Kidney (tissue), 14 donors: Measurements from ENCODE around the gene CSH1. TPM values are rescaled to one million over a fixed set of nuclear protein-coding genes. Genes with fewer than 3 reads are reported as not detected.

Source experiments
- DNase-seq, 5 donors: peaks; one replicate each; pipeline ENCODE4 v3.0.0-alpha.2; 2013 to 2020
- FAIRE-seq: peaks from 2 replicates; lab custom pipeline; 2012; peaks lifted over from hg19 to GRCh38; lab: Jason Lieb, UNC
- H3K27ac ChIP-seq, 2 donors: one replicate each; pipeline ENCODE4 v1.7.0; 2013; ENCODE audit warnings: low read depth in 2 of 2, low read length in 2 of 2, inconsistent platforms in 1 of 2
- H3K27me3 ChIP-seq: one replicate; pipeline ENCODE4 v1.7.1; 2013; ENCODE audit warnings: low read length, inconsistent platforms; ENCODE audit not compliant: control insufficient read depth, insufficient read depth
- H3K36me3 ChIP-seq, 3 donors: one replicate each; pipeline versions ENCODE4 v1.7.0 to v1.7.1; 2013; ENCODE audit warnings: low read length in 3 of 3, control low read depth in 1 of 3, inconsistent platforms in 1 of 3; ENCODE audit not compliant: insufficient read depth in 3 of 3, control insufficient read depth in 2 of 3
- H3K4me1 ChIP-seq, 3 donors: one replicate each; pipeline versions ENCODE4 v1.7.0 to v1.7.1; 2013; ENCODE audit warnings: low read length in 3 of 3, inconsistent platforms in 1 of 3, low read depth in 1 of 3; ENCODE audit not compliant: control insufficient read depth in 2 of 3, insufficient read depth in 2 of 3
- H3K4me3 ChIP-seq, 3 donors: one replicate each; pipeline versions ENCODE4 v1.7.0 to v1.8.1; 2013; ENCODE audit warnings: low read length in 3 of 3, control low read depth in 1 of 3, inconsistent platforms in 1 of 3
- H3K9ac ChIP-seq, 3 donors: one replicate each; pipeline versions ENCODE4 v1.7.0 to v1.7.1; 2013; ENCODE audit warnings: low read length in 3 of 3, control low read depth in 1 of 3, inconsistent platforms in 1 of 3
- H3K9me3 ChIP-seq, 3 donors: one replicate each; pipeline versions ENCODE4 v1.7.0 to v1.7.1; 2013; ENCODE audit warnings: low read length in 3 of 3, control low read depth in 1 of 3, inconsistent platforms in 1 of 3; ENCODE audit not compliant: control insufficient read depth in 2 of 3, insufficient read depth in 1 of 3
- CTCF ChIP-seq: IDR thresholded peaks from 3 replicates; pipeline ENCODE4 v1.5.1; 2012; ENCODE audit warnings: mild to moderate bottlenecking, moderate library complexity, borderline replicate concordance; ENCODE audit not compliant: insufficient read depth; ENCODE audit errors: extremely low read depth
- intact Hi-C: fragments of 100-400 bp; cut with DNase I; formaldehyde crosslinking; loops from one replicate; pipeline ENCODE4 v1.11.1; 2022
- polyA plus RNA-seq: library from polyadenylated mRNA; stranded (reverse); fragments of 350-450 nt; fragmentation: Illumina TruSeq; extraction: RNeasy Lipid Tissue Mini Kit (QIAGEN cat#74804); gene quantifications from one replicate; pipeline ENCODE4 v1.2.3, GENCODE V29; 2014; ENCODE audit warnings: low read depth, low replicate concordance; ENCODE audit not compliant: insufficient read depth
- total RNA-seq: library from RNA; stranded (reverse); fragmentation: NEBNext Ultra II Directional; extraction: Animal tissue kit (Norgen Biotek cat#: 25700); gene quantifications from one replicate; pipeline ENCODE4 v1.2.1, GENCODE V29; 2021
- donor health status: control.
- donor health status: control.
- donor health status: control.
- donor health status: control.
- donor health status: control.
- donor health status: DM: yes; HTN: yes; CAD: no.
- donor health status: Normal renal cell carcinoma (clear cell type).

Gene CSH1
- total and polyA plus RNA-seq, 2 donors from 2014 or later = not detected

GRCh38 chr17:63848834-63849689 lies 47.3 kb downstream of the CSH1 start:
- intact Hi-C loops = no loop called here
- no peak for FAIRE-seq
- peak overlapping the region; percentile 72 to 80 for H3K27ac ChIP-seq

DNA sequence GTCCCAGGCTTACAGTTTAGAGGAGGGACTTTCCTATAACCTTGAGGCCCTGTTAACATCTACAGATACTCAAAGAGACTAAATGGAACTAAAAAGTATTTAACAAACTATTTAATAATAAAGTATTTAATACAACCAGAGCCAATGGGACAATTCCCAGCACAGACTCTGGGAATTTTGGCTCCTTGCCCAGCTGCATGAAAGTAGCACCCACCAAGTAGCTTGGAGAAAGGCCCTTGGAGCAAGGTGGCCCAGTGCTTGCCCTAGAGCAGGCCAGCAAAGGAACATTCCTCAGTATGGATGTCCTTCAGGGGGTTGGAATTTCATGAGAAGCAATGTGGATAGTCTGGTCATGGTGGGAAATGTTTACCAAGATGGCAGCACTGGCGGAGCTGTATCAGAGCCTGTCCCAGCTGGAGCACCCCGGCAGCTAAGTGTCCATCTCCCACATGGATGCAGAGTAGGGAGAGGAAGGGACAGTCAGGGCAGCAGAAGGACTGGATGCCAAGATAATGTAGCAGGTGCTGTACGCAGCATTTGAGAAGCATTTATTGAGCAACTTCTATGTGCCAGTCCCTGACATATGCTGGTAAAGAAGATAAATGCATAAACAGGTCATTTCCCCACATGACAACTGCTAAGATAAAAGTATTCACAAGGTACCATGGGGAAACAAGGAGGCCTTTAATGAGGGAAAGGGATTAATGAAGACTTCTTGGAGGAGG lies 48.7 kb downstream of the CSH1 start:
- H3K4me3 ChIP-seq = no peak overlapping the region
- H3K27me3 ChIP-seq = no peaks in the 10 kb centered on the region
- no peak overlapping the region for H3K27ac ChIP-seq
- FAIRE-seq (no peak), DNase-seq (no peak)
- no peak for TF ChIP-seq CTCF
- intact Hi-C loops = no loop called here
- H3K9me3 ChIP-seq = no peaks in the 10 kb centered on the region
- peaks cover 0 to 4% (median 3%) of the 10 kb centered on the region in 3 donors for H3K4me1 ChIP-seq
- no peaks in the 10 kb centered on the region for H3K36me3 ChIP-seq
- H3K9ac ChIP-seq = no peak overlapping the region

More at GRCh38 chr17:63848834-63849689, 47.3 kb downstream of the CSH1 start:
- peak; percentile 92 to 96 (median 94) for DNase-seq
- peak overlapping the region; percentile 17 to 56 (median 55) for H3K9ac ChIP-seq
- TF ChIP-seq CTCF = peak; percentile 72
- peaks cover 0 to 3% (median 0%) of the 10 kb centered on the region in 3 donors for H3K4me1 ChIP-seq
- H3K9me3 ChIP-seq = no peaks in the 10 kb centered on the region
- H3K27me3 ChIP-seq = no peaks in the 10 kb centered on the region
- H3K36me3 ChIP-seq = no peaks in the 10 kb centered on the region
- H3K4me3 ChIP-seq = peak overlapping the region; percentile 59 to 64 (median 63)

- intact Hi-C loops = no loop called here
- no peak for DNase-seq
- no peaks in the 10 kb centered on the region for H3K9me3 ChIP-seq
- no peak overlapping the region for H3K27ac ChIP-seq
- H3K36me3 ChIP-seq = no peaks in the 10 kb centered on the region
- H3K27me3 ChIP-seq = no peaks in the 10 kb centered on the region
- FAIRE-seq = no peak
- TF ChIP-seq CTCF = no peak
- H3K4me3 ChIP-seq = no peak overlapping the region
- H3K4me1 ChIP-seq = peaks cover 4 to 14% (median 12%) of the 10 kb centered on the region in 3 donors
- H3K9ac ChIP-seq = no peak overlapping the region
These were observed 50.9 kb downstream of the CSH1 start for GRCh38 chr17:63845509-63845908.

Other genes starting within 250 kb of the CSH1 start
- gene LIMD2, start 196.4 kb downstream of the CSH1 start, total RNA-seq = 32.3 TPM
- gene LIMD2, start 196.4 kb downstream of the CSH1 start, polyA plus RNA-seq = 11.5 TPM
- gene STRADA, start 154.8 kb downstream of the CSH1 start, total RNA-seq = 38.9 TPM
- 25.7 TPM for gene STRADA, start 154.8 kb downstream of the CSH1 start, polyA plus RNA-seq
- 83.1 TPM for gene CCDC47, start 123.0 kb downstream of the CSH1 start, total RNA-seq
- gene CCDC47, start 123.0 kb downstream of the CSH1 start, polyA plus RNA-seq = 50.9 TPM
- 104 TPM for gene DDX42, start 122.4 kb downstream of the CSH1 start, total RNA-seq
- 38.6 TPM for gene DDX42, start 122.4 kb downstream of the CSH1 start, polyA plus RNA-seq
- gene PSMC5, start 69.1 kb downstream of the CSH1 start, total RNA-seq = 145 TPM
- 247 TPM for gene PSMC5, start 69.1 kb downstream of the CSH1 start, polyA plus RNA-seq
- 38.7 TPM for gene FTSJ3, start 68.9 kb downstream of the CSH1 start, total RNA-seq
- 23.7 TPM for gene FTSJ3, start 68.9 kb downstream of the CSH1 start, polyA plus RNA-seq
- gene SMARCD2, start 53.9 kb downstream of the CSH1 start, total RNA-seq = 65.1 TPM
- 39.9 TPM for gene SMARCD2, start 53.9 kb downstream of the CSH1 start, polyA plus RNA-seq
- gene CSH2, start 22.9 kb downstream of the CSH1 start, total RNA-seq = not detected
- not detected for gene CSH2, start 22.9 kb downstream of the CSH1 start, polyA plus RNA-seq
- gene GH2, start 14.6 kb downstream of the CSH1 start, total RNA-seq = not detected
- not detected for gene GH2, start 14.6 kb downstream of the CSH1 start, polyA plus RNA-seq
- not detected for gene CSHL1, start 14.7 kb upstream of the CSH1 start, total RNA-seq
- gene CSHL1, start 14.7 kb upstream of the CSH1 start, polyA plus RNA-seq = not detected
- not detected for gene GH1, start 22.3 kb upstream of the CSH1 start, total RNA-seq
- not detected for gene GH1, start 22.3 kb upstream of the CSH1 start, polyA plus RNA-seq
- gene CD79B, start 35.8 kb upstream of the CSH1 start, total RNA-seq = 11.4 TPM
- 5.2 TPM for gene CD79B, start 35.8 kb upstream of the CSH1 start, polyA plus RNA-seq
- gene SCN4A, start 76.3 kb upstream of the CSH1 start, total RNA-seq = 3.4 TPM
- gene SCN4A, start 76.3 kb upstream of the CSH1 start, polyA plus RNA-seq = 0.19 TPM
- gene PRR29, start 101.8 kb upstream of the CSH1 start, total RNA-seq = 4.4 TPM
- gene PRR29, start 101.8 kb upstream of the CSH1 start, polyA plus RNA-seq = 1.2 TPM
- 38.8 TPM for gene ICAM2, start 124.1 kb upstream of the CSH1 start, total RNA-seq
- gene ICAM2, start 124.1 kb upstream of the CSH1 start, polyA plus RNA-seq = 55.8 TPM
- 37.0 TPM for gene ERN1, start 233.6 kb upstream of the CSH1 start, total RNA-seq
- 2.8 TPM for gene ERN1, start 233.6 kb upstream of the CSH1 start, polyA plus RNA-seq